ENCODE results near the gene CSMD2. TPM values are rescaled to one million over a fixed set of nuclear protein-coding genes. Genes with fewer than 3 reads are reported as not detected.

CSMD2 gene
- total and polyA plus RNA-seq, 2 experiments from 2014 or later: 5.3 to 16.6 TPM

DNA sequence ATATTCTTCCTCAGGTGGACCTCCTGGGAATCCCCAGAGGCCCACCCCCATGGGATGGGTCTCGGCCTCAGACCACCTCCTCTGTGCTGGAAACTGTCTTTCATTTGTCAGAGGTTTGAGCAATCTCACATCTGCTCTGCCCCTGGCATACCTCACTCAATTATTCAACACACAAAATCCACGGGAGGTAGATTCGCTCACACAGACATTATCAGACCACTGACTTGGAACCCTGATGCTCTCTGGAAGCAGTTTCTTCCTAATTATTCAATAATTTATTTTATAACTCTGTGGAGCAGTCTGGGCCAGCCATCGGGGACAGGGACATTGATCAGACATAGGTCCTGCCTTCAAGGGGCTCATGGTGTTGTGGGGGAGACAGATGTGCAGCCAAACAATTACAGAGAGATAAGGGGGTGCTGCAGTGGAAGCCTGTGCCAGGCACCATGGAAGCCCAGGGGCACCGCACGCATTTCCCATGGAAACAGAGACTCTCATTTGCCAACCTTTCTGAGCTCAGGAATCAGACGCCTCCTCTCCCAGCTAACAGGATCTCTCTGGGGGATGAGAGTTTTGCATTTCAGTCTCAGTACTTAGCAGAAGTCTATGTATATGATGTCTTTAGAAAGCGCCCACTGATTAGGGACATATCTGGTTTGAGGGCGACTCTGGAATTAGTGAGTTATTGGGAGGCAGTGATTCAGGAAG, 204.7 kb downstream of the CSMD2 start (continued):
- TF ChIP-seq EZH2phosphoT487 (IDR thresholded peaks at IDR 0.05; ENCODE audit: unreplicated experiment): no peak

DNA sequence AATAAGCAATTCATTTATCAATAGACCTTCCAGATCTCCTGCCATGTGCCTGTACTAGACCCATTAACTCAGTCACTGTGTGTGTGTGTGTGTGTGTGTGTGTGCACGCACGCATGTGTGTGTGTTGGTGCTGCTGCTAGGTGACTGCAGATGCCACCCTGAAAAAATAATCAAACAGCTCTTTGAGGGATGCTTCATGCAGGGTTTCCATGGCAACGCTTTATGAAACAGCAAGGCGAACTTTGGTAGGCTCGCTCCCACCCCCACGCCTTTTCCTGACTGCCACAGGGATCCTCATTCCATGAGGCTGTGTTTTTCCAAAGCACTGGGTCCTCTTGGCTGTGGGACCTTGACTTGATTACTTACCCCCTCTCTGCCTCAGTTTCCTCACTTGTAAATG, 207.2 kb downstream of the CSMD2 start:
- H3K36me3 Mint-ChIP-seq (ENCODE audit: low read depth): no peaks in the 10 kb centered on the region
- Histone ChIP-seq H3K9me2 (ENCODE audit: insufficient read depth) (no peaks in the 10 kb centered on the region), H3K27me3 (ENCODE audit: insufficient read depth) (no peaks in the 10 kb centered on the region), H3K4me1 (ENCODE audit: insufficient read depth) (no peaks in the 10 kb centered on the region), H3K4me2 (no peak overlapping the region), H3K36me3 (ENCODE audit: insufficient read depth) (no peaks in the 10 kb centered on the region), H3K79me2 (replicated peaks; ENCODE audit: insufficient read depth) (no peaks in the 10 kb centered on the region), H3K27ac (ENCODE audit: low read depth) (no peak overlapping the region), H2AFZ (no peak overlapping the region), H4K20me1 (replicated peaks; ENCODE audit: insufficient read depth) (0 out of 2 replicates have a peak, but pooled peaks cover 2% of the 10 kb centered on the region), H3K4me3 (no peak overlapping the region), H3F3A (replicated peaks; ENCODE audit: low read depth) (no peaks in the 10 kb centered on the region)
- H3K27ac Mint-ChIP-seq: no peak overlapping the region
- peaks cover 17% of the 10 kb centered on the region for H3K27me3 Mint-ChIP-seq (ENCODE audit: insufficient read depth, low read depth, poor library complexity)
- DNase-seq (ENCODE audit: low spot score): no peak
- H3K4me1 Mint-ChIP-seq: peaks cover 5% of the 10 kb centered on the region; the same call in 2 of the 3 replicates
- H3K9me3 Mint-ChIP-seq: no peaks in the 10 kb centered on the region
- ATAC-seq: no peak
- TF ChIP-seq ZNF331 (CRISPR knock-in tag; IDR thresholded peaks at IDR 0.05; ENCODE audit: low read depth): no peak
- no peak for TF ChIP-seq JUNB (IDR thresholded peaks at IDR 0.05; ENCODE audit: unreplicated experiment)
- no peak for TF ChIP-seq POLR2AphosphoS5 (IDR thresholded peaks at IDR 0.05; ENCODE audit: low read depth)
- no peak for TF ChIP-seq STAT1 (IDR thresholded peaks at IDR 0.05; ENCODE audit: unreplicated experiment)
- no peak for TF ChIP-seq EZH2 (IDR thresholded peaks at IDR 0.05; ENCODE audit: low read depth, unreplicated experiment)
- TF ChIP-seq, protein P1, sequence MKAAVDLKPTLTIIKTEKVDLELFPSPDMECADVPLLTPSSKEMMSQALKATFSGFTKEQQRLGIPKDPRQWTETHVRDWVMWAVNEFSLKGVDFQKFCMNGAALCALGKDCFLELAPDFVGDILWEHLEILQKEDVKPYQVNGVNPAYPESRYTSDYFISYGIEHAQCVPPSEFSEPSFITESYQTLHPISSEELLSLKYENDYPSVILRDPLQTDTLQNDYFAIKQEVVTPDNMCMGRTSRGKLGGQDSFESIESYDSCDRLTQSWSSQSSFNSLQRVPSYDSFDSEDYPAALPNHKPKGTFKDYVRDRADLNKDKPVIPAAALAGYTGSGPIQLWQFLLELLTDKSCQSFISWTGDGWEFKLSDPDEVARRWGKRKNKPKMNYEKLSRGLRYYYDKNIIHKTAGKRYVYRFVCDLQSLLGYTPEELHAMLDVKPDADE (IDR thresholded peaks at IDR 0.05): no peak
- TF ChIP-seq, protein P2, sequence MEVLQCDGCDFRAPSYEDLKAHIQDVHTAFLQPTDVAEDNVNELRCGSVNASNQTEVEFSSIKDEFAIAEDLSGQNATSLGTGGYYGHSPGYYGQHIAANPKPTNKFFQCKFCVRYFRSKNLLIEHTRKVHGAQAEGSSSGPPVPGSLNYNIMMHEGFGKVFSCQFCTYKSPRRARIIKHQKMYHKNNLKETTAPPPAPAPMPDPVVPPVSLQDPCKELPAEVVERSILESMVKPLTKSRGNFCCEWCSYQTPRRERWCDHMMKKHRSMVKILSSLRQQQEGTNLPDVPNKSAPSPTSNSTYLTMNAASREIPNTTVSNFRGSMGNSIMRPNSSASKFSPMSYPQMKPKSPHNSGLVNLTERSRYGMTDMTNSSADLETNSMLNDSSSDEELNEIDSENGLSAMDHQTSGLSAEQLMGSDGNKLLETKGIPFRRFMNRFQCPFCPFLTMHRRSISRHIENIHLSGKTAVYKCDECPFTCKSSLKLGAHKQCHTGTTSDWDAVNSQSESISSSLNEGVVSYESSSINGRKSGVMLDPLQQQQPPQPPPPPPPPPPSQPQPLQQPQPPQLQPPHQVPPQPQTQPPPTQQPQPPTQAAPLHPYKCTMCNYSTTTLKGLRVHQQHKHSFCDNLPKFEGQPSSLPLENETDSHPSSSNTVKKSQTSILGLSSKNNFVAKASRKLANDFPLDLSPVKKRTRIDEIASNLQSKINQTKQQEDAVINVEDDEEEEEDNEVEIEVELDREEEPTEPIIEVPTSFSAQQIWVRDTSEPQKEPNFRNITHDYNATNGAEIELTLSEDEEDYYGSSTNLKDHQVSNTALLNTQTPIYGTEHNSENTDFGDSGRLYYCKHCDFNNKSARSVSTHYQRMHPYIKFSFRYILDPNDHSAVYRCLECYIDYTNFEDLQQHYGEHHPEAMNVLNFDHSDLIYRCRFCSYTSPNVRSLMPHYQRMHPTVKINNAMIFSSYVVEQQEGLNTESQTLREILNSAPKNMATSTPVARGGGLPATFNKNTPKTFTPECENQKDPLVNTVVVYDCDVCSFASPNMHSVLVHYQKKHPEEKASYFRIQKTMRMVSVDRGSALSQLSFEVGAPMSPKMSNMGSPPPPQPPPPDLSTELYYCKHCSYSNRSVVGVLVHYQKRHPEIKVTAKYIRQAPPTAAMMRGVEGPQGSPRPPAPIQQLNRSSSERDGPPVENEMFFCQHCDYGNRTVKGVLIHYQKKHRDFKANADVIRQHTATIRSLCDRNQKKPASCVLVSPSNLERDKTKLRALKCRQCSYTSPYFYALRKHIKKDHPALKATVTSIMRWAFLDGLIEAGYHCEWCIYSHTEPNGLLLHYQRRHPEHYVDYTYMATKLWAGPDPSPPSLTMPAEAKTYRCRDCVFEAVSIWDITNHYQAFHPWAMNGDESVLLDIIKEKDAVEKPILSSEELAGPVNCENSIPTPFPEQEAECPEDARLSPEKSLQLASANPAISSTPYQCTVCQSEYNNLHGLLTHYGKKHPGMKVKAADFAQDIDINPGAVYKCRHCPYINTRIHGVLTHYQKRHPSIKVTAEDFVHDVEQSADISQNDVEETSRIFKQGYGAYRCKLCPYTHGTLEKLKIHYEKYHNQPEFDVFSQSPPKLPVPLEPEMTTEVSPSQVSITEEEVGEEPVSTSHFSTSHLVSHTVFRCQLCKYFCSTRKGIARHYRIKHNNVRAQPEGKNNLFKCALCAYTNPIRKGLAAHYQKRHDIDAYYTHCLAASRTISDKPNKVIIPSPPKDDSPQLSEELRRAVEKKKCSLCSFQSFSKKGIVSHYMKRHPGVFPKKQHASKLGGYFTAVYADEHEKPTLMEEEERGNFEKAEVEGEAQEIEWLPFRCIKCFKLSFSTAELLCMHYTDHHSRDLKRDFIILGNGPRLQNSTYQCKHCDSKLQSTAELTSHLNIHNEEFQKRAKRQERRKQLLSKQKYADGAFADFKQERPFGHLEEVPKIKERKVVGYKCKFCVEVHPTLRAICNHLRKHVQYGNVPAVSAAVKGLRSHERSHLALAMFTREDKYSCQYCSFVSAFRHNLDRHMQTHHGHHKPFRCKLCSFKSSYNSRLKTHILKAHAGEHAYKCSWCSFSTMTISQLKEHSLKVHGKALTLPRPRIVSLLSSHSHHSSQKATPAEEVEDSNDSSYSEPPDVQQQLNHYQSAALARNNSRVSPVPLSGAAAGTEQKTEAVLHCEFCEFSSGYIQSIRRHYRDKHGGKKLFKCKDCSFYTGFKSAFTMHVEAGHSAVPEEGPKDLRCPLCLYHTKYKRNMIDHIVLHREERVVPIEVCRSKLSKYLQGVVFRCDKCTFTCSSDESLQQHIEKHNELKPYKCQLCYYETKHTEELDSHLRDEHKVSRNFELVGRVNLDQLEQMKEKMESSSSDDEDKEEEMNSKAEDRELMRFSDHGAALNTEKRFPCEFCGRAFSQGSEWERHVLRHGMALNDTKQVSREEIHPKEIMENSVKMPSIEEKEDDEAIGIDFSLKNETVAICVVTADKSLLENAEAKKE (CRISPR knock-in tag; IDR thresholded peaks at IDR 0.05): no peak
- no peak for TF ChIP-seq CREB1 (CRISPR knock-in tag; IDR thresholded peaks at IDR 0.05; ENCODE audit: low read depth)
- TF ChIP-seq, protein P3, sequence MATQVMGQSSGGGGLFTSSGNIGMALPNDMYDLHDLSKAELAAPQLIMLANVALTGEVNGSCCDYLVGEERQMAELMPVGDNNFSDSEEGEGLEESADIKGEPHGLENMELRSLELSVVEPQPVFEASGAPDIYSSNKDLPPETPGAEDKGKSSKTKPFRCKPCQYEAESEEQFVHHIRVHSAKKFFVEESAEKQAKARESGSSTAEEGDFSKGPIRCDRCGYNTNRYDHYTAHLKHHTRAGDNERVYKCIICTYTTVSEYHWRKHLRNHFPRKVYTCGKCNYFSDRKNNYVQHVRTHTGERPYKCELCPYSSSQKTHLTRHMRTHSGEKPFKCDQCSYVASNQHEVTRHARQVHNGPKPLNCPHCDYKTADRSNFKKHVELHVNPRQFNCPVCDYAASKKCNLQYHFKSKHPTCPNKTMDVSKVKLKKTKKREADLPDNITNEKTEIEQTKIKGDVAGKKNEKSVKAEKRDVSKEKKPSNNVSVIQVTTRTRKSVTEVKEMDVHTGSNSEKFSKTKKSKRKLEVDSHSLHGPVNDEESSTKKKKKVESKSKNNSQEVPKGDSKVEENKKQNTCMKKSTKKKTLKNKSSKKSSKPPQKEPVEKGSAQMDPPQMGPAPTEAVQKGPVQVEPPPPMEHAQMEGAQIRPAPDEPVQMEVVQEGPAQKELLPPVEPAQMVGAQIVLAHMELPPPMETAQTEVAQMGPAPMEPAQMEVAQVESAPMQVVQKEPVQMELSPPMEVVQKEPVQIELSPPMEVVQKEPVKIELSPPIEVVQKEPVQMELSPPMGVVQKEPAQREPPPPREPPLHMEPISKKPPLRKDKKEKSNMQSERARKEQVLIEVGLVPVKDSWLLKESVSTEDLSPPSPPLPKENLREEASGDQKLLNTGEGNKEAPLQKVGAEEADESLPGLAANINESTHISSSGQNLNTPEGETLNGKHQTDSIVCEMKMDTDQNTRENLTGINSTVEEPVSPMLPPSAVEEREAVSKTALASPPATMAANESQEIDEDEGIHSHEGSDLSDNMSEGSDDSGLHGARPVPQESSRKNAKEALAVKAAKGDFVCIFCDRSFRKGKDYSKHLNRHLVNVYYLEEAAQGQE (IDR thresholded peaks at IDR 0.05; ENCODE audit: unreplicated experiment): no peak
- TF ChIP-seq ZNF114 (CRISPR knock-in tag; IDR thresholded peaks at IDR 0.05): no peak
- no peak for TF ChIP-seq EZH2phosphoT487 (IDR thresholded peaks at IDR 0.05; ENCODE audit: unreplicated experiment)
- TF ChIP-seq, protein P4, sequence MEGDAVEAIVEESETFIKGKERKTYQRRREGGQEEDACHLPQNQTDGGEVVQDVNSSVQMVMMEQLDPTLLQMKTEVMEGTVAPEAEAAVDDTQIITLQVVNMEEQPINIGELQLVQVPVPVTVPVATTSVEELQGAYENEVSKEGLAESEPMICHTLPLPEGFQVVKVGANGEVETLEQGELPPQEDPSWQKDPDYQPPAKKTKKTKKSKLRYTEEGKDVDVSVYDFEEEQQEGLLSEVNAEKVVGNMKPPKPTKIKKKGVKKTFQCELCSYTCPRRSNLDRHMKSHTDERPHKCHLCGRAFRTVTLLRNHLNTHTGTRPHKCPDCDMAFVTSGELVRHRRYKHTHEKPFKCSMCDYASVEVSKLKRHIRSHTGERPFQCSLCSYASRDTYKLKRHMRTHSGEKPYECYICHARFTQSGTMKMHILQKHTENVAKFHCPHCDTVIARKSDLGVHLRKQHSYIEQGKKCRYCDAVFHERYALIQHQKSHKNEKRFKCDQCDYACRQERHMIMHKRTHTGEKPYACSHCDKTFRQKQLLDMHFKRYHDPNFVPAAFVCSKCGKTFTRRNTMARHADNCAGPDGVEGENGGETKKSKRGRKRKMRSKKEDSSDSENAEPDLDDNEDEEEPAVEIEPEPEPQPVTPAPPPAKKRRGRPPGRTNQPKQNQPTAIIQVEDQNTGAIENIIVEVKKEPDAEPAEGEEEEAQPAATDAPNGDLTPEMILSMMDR (conservative IDR thresholded peaks at IDR 0.05; ENCODE audit: low read depth in 2 of 2): no peak
- TF ChIP-seq NANOG (IDR thresholded peaks at IDR 0.05; ENCODE audit: borderline replicate concordance): no peak
- H3K4me3 Mint-ChIP-seq: no peak overlapping the region
